GM19240 (cell line): ENCODE measurements around the gene GPR143.
"Not testable (repeated sequence)": the region's sequence is repeated elsewhere in the genome, so short reads cannot be mapped to it uniquely, and the experiment has no call there.

Source experiments
- DNase-seq: peaks from one replicate; pipeline ENCODE4 v3.0.0; 2011; ENCODE audit warnings: low spot score; ENCODE audit not compliant: insufficient read length

Gene GPR143

GRCh38 chrX:9765737-9766097 lies at the start of gene GPR143:
TSS of gene GPR143 (minus strand) at chrX:9765847. CDS start at chrX:9765817, 30 bp downstream.
- DNase-seq: no peak

- DNase-seq: not testable (repeated sequence)
These were observed 45.4 kb upstream of the GPR143 start for GRCh38 chrX:9811086-9811485.

GRCh38 chrX:9809876-9810275 lies 44.2 kb upstream of the GPR143 start:
- not testable (repeated sequence) for DNase-seq

GRCh38 chrX:9807355-9808182 lies 41.9 kb upstream of the GPR143 start:
- DNase-seq: no peak

GRCh38 chrX:9805956-9806355 lies 40.3 kb upstream of the GPR143 start:
- DNase-seq: no peak

GRCh38 chrX:9804444-9804843 lies 38.8 kb upstream of the GPR143 start:
- DNase-seq: no peak

GRCh38 chrX:9802737-9803136 lies 37.1 kb upstream of the GPR143 start:
- DNase-seq: no peak

GRCh38 chrX:9797384-9798360 lies 32.0 kb upstream of the GPR143 start:
- DNase-seq: no peak

GRCh38 chrX:9794495-9794894 lies 28.8 kb upstream of the GPR143 start:
- DNase-seq: no peak

GRCh38 chrX:9790866-9791265 lies 25.2 kb upstream of the GPR143 start:
- no peak for DNase-seq

- DNase-seq: no peak
These were observed 23.9 kb upstream of the GPR143 start for GRCh38 chrX:9789555-9789954.

- DNase-seq: no peak
These were observed 23.3 kb upstream of the GPR143 start for GRCh38 chrX:9788911-9789310.

- no peak for DNase-seq
These were observed 21.4 kb upstream of the GPR143 start for GRCh38 chrX:9786798-9787635.

- DNase-seq: no peak
These were observed 20.5 kb upstream of the GPR143 start, which contains the start of gene SHROOM2 for GRCh38 chrX:9785944-9786797. TSS of gene SHROOM2 (plus strand) at chrX:9786429. CDS start at chrX:9786546, 117 bp downstream.

GRCh38 chrX:9785254-9785943 lies 19.8 kb upstream of the GPR143 start:
- no peak for DNase-seq

GRCh38 chrX:9784332-9784731 lies 18.7 kb upstream of the GPR143 start:
- no peak for DNase-seq

- no peak for DNase-seq
These were observed 16.3 kb upstream of the GPR143 start for GRCh38 chrX:9781941-9782340.

GRCh38 chrX:9775930-9776329 lies 10.3 kb upstream of the GPR143 start:
- no peak for DNase-seq

- no peak for DNase-seq
These were observed 7.3 kb upstream of the GPR143 start for GRCh38 chrX:9772943-9773342.

GRCh38 chrX:9770319-9770718 lies 4.7 kb upstream of the GPR143 start:
- DNase-seq: no peak
